Muscle layer of duodenum (tissue), 2 donors: ENCODE measurements around the gene C3orf20.

Experiments used
- H3K27ac ChIP-seq: one replicate; pipeline ENCODE4 v1.7.0; 2013; ENCODE audit warnings: mild to moderate bottlenecking, low read length
- H3K27me3 ChIP-seq: one replicate; pipeline ENCODE4 v1.7.0; 2013; ENCODE audit warnings: low read depth, mild to moderate bottlenecking, control low read depth, low read length
- H3K36me3 ChIP-seq, 2 donors: one replicate each; pipeline ENCODE4 v1.7.0; 2013; ENCODE audit warnings: low read length in 2 of 2, control low read depth in 1 of 2, mild to moderate bottlenecking in 1 of 2; ENCODE audit not compliant: insufficient read depth in 2 of 2, control insufficient read depth in 1 of 2
- H3K4me1 ChIP-seq, 2 donors: one replicate each; pipeline ENCODE4 v1.7.0; 2013; ENCODE audit warnings: low read length in 2 of 2, mild to moderate bottlenecking in 2 of 2, control low read depth in 1 of 2, moderate library complexity in 1 of 2; ENCODE audit not compliant: insufficient read depth in 2 of 2, control insufficient read depth in 1 of 2
- H3K4me3 ChIP-seq, 2 donors: one replicate each; pipeline ENCODE4 v1.7.0; 2013; ENCODE audit warnings: low read length in 2 of 2, low read depth in 1 of 2, mild to moderate bottlenecking in 1 of 2
- H3K9me3 ChIP-seq, 2 donors: one replicate each; pipeline ENCODE4 v1.7.0; 2013; ENCODE audit warnings: low read length in 2 of 2, control low read depth in 1 of 2, mild to moderate bottlenecking in 1 of 2; ENCODE audit not compliant: control insufficient read depth in 1 of 2
- donor health status: healthy.

C3orf20 gene

DNA sequence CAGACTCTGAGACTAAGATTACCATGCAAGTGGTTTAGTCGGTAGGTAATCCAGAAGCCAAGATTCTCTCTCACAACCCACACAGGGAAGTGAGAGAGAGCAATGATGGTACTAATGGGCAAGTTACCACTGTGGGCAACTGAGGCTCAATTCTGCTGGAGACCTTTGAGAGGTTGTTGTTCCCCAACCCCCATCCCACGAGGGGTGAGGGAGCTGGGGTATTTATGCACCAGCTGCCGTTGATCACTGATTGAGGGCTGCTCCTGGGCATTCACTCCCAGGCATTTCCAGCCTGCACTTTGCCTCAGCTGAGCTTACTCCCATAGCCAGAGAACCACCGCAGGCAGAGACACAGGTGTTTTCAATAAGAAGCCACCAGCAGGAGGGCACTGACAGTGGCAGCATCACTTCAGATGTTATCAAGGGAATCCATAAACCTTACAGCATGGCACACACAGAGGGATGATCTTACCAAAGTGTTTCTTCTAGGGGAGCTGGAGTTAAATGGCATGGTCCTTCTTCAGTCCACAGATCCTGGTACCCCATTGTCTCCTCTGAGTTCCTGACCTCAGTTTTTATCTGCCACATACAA, 38.3 kb upstream of the C3orf20 start:
- no peaks in the 10 kb centered on the region for H3K4me1 ChIP-seq

DNA sequence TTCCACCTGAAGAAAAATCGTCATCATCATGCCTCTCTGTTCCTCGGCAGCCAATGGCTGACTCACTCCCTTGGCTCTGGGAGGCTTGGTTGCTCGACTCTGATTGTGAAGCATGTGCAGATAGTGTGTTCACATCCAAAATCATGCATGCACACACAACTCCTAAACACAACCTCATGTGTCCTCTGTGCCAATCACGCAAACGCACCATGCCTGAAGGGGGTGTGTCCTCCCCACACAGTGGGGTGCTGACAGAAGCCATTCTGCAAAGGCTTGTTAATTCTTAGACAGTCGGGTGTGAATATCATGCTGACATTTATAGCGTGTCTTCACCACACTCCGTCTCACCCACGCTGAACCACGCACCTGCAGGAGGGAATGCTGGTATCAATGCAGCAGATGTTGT, 34.8 kb upstream of the C3orf20 start:
- H3K36me3 ChIP-seq = no peaks in the 10 kb centered on the region
- H3K27ac ChIP-seq = no peak overlapping the region
- H3K9me3 ChIP-seq = no peaks in the 10 kb centered on the region
- H3K27me3 ChIP-seq = peaks cover 8% of the 10 kb centered on the region
- H3K4me3 ChIP-seq = no peak overlapping the region
- no peaks in the 10 kb centered on the region for H3K4me1 ChIP-seq

More for the DNA sequence above, 38.3 kb upstream of the C3orf20 start:
- H3K4me3 ChIP-seq = no peak overlapping the region
- H3K27me3 ChIP-seq = no peaks in the 10 kb centered on the region
- no peaks in the 10 kb centered on the region for H3K9me3 ChIP-seq
- no peaks in the 10 kb centered on the region for H3K36me3 ChIP-seq
- no peak overlapping the region for H3K27ac ChIP-seq

DNA sequence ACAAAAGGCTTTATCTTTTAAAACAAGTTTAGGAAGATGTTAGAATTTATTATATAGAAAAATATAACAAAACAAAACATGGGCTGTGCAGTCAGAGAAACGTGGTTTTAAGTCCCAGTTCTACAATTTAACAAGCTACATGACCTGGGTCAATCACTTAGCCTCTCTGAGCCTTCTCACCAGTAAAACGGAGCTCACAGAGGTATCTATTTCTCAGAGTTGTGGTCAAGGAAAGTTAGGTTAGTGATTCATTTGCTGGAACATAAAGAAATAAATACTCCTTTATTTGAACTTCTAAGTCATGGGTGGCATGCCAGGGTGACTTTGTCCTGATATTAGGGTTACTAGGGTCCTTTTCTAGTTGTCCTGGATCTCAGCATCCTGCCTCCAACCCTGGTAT, 34.2 kb upstream of the C3orf20 start:
- Histone ChIP-seq H3K36me3 (no peaks in the 10 kb centered on the region), H3K4me1 (no peaks in the 10 kb centered on the region), H3K27me3 (peaks cover 8% of the 10 kb centered on the region), H3K9me3 (no peaks in the 10 kb centered on the region), H3K4me3 (no peak overlapping the region), H3K27ac (no peak overlapping the region)

DNA sequence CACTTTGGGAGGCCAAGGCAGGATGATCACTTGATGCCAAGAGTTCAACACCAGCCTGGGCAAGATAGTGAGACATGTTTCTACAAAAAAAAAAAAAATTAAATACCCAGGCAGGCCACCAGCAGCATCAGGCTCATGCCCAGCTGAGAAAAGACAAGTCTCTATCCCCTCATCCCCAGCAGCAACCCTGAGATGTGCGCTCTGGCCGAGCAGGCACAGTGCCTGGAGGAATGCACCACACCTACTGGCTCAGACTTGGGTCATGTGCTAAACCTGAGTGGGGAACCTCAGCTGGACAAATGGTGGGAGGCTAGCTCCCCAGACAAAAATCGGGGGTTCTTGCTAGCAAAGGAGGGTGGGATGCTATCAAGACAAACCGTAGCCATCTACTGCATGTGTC, 33.6 kb upstream of the C3orf20 start:
- no peaks in the 10 kb centered on the region for H3K9me3 ChIP-seq
- no peak overlapping the region for H3K4me3 ChIP-seq
- H3K36me3 ChIP-seq = no peaks in the 10 kb centered on the region
- no peaks in the 10 kb centered on the region for H3K4me1 ChIP-seq
- no peak overlapping the region for H3K27ac ChIP-seq
- H3K27me3 ChIP-seq = peaks cover 8% of the 10 kb centered on the region

DNA sequence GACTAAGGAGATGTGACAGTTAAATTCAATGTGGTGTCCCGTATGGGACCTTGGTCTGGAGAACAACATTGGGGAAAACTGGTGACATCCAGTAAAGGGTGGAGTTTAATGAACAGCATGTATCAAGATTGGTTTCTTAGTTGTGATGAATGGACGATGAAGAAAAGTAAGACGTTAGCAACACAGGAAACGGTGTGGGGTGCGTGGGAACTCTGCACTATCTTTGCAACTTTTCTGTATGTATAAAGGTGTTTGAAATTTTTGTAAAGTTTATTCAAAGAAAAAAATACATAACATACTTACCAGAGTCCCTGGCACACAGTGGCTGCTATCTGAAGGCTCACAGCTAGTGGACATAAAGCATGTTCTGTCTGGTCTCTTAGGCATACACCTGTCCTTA, 29.5 kb upstream of the C3orf20 start:
- peaks cover 8% of the 10 kb centered on the region for H3K27me3 ChIP-seq
- no peak overlapping the region for H3K4me3 ChIP-seq
- no peaks in the 10 kb centered on the region for H3K9me3 ChIP-seq
- H3K4me1 ChIP-seq = no peaks in the 10 kb centered on the region
- no peaks in the 10 kb centered on the region for H3K36me3 ChIP-seq
- H3K27ac ChIP-seq = no peak overlapping the region

- Histone ChIP-seq H3K4me3 (no peak overlapping the region), H3K27ac (no peak overlapping the region), H3K9me3 (no peaks in the 10 kb centered on the region), H3K4me1 (no peaks in the 10 kb centered on the region), H3K36me3 (no peaks in the 10 kb centered on the region), H3K27me3 (peaks cover 8% of the 10 kb centered on the region)
These were observed 28.8 kb upstream of the C3orf20 start for GRCh38 chr3:14646131-14646573.

- Histone ChIP-seq H3K27ac (no peak overlapping the region), H3K4me1 (no peaks in the 10 kb centered on the region), H3K9me3 (no peaks in the 10 kb centered on the region), H3K4me3 (no peak overlapping the region), H3K27me3 (peaks cover 8% of the 10 kb centered on the region), H3K36me3 (no peaks in the 10 kb centered on the region)
These were observed 28.1 kb upstream of the C3orf20 start for GRCh38 chr3:14646589-14647413.

GRCh38 chr3:14647976-14648955, 26.7 kb upstream of the C3orf20 start:
- peaks cover 5 to 10% of the 10 kb centered on the region in 2 donors for H3K4me1 ChIP-seq
- no peak overlapping the region for H3K4me3 ChIP-seq
- H3K27me3 ChIP-seq = no peaks in the 10 kb centered on the region
- no peak overlapping the region for H3K27ac ChIP-seq
- H3K9me3 ChIP-seq = no peaks in the 10 kb centered on the region
- H3K36me3 ChIP-seq = no peaks in the 10 kb centered on the region

DNA sequence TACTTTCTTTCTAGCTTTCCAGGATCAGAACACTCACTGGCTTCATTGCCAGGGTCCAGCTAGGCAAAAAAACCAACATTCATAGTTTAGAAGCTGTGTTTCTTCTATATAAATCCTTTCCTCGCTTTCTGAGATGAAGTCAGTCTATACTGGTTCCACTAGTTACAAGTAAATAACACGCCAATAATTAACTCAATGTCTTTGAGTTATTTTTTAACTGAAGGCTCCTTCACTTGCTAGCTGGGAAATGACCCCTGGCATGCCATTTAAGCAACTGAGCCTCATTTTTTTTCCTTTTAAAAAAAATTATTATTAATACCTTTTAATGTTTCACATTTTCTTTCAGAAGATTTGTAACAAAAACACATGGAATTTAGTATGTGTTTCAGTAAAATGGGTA, 25.5 kb upstream of the C3orf20 start:
- Histone ChIP-seq H3K36me3 (no peaks in the 10 kb centered on the region), H3K27ac (no peak overlapping the region), H3K9me3 (no peaks in the 10 kb centered on the region), H3K4me3 (no peak overlapping the region), H3K4me1 (peaks cover 11 to 21% of the 10 kb centered on the region in 2 donors), H3K27me3 (no peaks in the 10 kb centered on the region)

GRCh38 chr3:14650193-14650592, 24.7 kb upstream of the C3orf20 start:
- peaks cover 11 to 21% of the 10 kb centered on the region in 2 donors for H3K4me1 ChIP-seq
- peaks cover 0 to 6% of the 10 kb centered on the region in 2 donors for H3K36me3 ChIP-seq
- H3K4me3 ChIP-seq = no peak overlapping the region
- H3K9me3 ChIP-seq = no peaks in the 10 kb centered on the region
- H3K27ac ChIP-seq = no peak overlapping the region
- H3K27me3 ChIP-seq = no peaks in the 10 kb centered on the region
